ENCODE data around the gene C1QTNF3. TPM values are rescaled to one million over a fixed set of nuclear protein-coding genes. Genes with fewer than 3 reads are reported as not detected.
A peak's percentile ranks its signal among the peaks of the same experiment; 100 is the strongest.
"Not testable (repeated sequence)": the region's sequence is repeated elsewhere in the genome, so short reads cannot be mapped to it uniquely, and the experiment has no call there.

The C1QTNF3 gene, protein sequence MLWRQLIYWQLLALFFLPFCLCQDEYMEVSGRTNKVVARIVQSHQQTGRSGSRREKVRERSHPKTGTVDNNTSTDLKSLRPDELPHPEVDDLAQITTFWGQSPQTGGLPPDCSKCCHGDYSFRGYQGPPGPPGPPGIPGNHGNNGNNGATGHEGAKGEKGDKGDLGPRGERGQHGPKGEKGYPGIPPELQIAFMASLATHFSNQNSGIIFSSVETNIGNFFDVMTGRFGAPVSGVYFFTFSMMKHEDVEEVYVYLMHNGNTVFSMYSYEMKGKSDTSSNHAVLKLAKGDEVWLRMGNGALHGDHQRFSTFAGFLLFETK
- 0.20 and 0.24 TPM in 2 replicates for total RNA-seq (2014; rRNA removed; shearing (Covaris generic))

DNA sequence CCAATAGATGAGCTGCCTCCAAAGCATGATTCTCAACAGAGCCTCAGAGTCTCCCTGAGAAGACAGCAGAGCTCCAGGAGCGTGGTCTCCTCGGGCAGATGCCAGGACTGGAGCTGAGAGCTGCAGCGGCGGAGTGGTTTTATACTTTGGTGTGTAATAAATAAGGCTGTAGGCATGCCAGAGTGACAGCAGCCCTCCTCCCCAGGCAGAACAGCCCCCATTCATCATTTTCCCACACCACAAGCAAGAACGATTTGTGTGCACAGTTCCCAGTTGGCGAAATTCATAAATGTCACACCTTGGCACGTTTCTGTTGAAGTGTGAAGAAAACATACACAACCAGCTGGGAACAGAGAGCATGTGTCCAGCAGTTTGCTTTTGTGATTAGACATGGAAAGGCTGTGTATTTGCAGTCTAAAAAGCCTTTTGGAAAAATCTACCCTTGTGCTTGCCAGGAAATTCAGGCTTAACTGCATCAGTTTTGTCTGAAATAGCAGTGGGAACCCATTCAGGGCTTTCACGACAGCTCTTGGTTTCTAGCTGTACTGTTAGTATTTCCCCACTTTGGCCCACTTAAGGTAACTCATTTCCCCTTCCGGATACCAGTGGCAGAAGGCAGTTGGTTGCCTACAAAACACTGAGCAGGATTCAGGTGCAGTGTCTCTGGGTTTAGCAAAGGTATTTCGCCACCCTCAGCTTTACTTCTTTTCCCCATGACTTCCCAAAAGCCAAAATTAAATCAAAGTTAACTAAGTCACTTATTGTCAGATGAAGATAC is at the start of gene C1QTNF3:
TSS of gene C1QTNF3 (minus strand) at position 115 of the 778 bp plus-strand sequence. CDS start at position 27, 88 bp downstream.
- no peak for DNase-seq (ENCODE audit: low read depth)

DNA sequence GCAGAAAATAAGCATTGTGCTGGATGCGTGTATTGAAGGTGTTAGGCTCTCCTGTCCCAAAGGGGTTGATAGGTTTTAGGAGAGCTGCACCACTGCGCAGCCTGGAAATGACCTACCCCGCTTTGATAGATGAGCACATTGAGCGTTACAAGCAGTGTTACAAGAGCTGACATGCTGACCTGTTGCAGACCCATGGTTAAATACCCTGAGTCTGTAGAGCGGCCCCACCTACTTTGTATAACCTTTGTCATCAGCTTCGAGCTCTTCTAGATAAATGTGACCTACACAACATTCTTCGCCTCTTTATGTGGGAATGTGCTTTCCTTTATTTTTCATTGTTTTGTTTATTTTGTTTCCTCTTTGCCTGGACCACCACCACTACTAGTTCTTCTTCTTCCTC is 48.0 kb upstream of the C1QTNF3 start:
- not testable (repeated sequence) for DNase-seq (ENCODE audit: low read depth)

DNA sequence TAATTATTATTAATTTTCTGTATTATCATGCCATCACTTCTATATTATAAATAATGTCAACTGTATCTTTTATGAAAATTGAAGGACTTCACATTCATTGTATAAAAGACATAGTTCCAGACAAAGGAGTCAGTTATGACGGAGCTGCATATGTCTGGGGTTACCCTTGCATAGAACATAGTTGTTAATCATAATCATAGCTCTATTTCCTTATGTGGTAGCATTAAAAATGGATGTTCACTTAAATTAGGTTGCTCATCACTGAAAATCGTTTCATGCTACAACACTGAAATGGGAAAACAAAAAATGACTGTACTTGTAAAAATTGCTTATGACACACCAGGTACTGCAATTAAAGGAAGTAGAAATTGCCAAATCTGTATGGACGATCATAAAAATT is 46.8 kb upstream of the C1QTNF3 start:
- not testable (repeated sequence) for DNase-seq (ENCODE audit: low read depth)

DNA sequence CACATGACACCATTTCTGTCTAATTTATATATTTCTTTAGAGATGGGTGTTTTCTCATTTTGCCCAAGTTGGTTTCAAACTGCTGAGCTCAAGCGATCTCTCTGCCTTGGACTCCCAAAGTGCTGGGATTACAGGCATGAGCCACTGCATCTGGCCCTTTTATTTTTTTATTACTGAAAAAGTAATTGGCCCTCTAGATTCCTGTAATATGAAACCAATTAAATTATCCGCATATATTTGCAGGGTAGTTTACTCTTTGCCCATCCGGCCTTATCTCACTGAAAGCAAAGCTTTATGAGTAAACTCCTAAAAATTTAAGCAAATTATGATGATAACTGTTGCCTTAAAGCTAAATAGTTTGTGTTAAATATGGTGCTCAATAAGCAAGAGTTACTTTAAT is 44.7 kb upstream of the C1QTNF3 start:
- not testable (repeated sequence) for DNase-seq (ENCODE audit: low read depth)

DNA sequence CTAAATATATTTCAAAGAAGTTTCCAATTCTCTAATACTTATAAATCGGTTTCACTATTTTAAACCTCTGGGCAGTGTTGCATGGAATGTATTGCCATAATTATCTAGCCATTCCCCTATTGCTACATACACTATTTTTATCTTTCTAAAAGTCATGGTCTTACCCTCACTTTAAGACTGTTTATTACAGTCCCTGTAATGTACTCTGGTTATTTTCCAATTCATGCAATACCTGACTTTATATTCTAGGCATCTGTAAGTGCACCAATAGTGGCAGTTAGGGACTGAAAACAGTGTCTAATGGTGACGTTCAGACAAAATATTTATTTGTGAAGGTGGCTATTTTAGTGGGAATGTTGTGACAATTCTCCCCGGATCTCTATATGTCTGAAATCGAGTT is 40.9 kb upstream of the C1QTNF3 start:
- DNase-seq (ENCODE audit: low read depth): not testable (repeated sequence)

DNA sequence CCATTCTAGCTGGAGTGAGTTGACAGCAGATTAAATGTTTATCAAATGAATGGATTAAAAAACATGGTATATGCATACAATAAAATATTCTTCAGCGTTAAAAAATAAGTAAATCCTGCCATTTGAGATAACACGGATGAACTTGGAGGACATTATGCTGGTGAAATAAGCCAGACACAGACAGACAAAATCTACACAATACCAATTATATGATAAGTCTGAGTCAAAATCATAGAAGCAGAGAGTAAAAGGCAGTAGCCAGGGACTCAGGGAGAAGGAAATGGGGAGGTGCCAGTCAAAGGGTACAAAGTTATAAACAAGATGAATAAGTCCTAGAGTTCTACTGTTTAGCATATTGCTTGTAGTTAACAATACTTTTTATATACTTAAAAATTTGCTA is 36.5 kb upstream of the C1QTNF3 start:
- not testable (repeated sequence) for DNase-seq (ENCODE audit: low read depth)

DNA sequence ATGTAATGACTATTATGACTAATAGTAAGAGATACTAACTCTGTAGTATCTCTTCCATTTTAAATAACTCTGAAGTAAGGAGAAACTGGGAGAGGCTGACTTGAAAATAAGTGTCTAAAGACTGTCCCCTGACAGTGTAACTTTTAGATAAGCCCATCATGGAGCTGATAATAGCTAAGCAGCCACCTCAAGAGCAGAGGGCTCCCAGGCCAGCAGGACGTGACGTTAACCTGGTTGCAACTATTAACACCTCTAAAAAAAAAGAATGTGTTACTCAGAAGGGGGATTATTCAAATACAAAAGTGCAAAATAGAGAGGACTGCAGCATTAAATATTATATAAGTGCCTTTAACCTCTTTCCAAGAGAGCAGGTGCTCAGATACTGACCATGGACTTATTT is 34.6 kb upstream of the C1QTNF3 start:
- DNase-seq (ENCODE audit: low read depth): not testable (repeated sequence)

DNA sequence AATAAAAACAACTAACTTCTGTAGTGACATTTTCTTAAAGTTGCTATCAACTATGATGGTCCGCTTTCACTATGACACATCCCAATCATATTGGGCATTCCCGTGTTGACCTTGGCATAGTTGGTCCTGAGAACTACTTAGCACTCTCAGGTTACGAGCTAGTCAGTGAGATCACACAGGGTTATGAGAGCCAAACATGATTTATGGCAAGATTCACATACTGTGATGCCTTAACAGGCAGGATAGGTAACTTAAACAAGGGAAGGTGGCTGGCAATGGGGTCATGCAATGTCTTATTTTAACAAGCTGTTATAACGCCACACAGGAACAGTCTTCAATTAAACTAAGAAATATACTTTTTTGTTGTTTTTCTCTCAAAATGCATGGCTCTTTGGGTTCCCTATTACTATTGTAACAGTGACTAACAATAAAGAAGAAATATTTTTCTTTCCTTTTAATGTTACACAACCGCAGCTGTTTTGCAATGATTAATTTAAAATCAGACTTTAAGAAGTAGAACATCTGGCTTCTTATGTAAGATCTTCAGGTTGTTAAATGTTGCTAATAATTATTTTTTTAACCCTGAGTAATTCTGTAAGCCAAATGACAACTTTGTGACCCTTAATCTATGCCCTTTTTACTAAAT is 33.8 kb upstream of the C1QTNF3 start:
- not testable (repeated sequence) for DNase-seq (ENCODE audit: low read depth)

DNA sequence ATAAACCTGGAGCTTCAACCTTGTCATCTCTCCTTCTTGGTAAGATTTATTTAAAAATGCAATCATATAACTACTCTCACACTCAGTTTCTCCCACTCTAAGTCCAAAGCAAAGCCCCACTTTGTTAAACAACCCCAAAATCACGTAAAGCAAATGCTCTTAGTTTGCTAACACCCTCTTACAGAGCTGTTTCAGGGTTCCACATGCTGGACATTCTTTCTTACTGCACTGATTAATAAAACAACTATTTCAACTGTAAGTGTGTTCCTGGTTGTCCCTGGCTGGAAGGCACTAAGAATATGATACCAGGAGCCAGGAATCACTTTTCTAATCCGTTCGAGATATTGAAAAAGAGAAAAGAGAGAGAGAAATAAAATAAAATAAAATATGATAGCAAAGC is 31.5 kb upstream of the C1QTNF3 start:
- not testable (repeated sequence) for DNase-seq (ENCODE audit: low read depth)

DNA sequence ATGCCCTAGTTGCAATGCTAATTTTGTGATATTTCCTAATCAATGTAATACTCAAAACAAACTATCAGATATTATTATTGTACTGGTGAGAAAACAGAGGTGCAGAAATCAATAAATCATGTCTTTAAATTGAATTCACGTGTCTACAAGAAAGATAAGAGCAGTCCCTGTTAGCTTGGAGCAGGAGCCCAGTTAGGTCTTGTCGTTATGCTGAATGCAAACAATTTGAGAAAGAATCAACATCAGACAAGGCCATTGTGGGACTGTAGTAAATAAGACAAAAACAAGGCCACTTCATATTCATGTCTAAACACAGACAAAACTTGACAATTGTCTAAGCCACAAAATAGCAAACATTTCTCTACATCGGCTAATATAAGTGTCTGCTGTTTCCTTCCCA is 31.1 kb upstream of the C1QTNF3 start:
- DNase-seq (ENCODE audit: low read depth): not testable (repeated sequence)

DNA sequence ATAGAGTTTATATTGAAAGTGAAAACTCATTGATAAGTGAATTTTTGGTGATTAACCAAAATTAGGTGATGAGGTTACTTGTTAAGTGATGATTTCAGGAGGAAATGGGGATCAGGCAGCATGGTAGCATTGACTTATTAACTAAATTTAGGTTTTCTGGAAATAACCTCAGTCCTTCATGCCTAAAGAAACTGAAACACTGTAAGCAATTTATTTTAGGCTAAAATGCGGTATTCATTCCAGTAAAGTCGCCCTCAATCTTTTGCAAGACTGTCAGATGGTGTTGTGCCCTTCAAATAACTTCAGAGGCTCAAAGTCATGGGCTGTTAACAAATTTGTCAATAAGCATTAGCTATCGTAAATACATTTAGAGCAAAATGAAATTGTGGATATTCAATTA is 27.6 kb upstream of the C1QTNF3 start:
- not testable (repeated sequence) for DNase-seq (ENCODE audit: low read depth)

DNA sequence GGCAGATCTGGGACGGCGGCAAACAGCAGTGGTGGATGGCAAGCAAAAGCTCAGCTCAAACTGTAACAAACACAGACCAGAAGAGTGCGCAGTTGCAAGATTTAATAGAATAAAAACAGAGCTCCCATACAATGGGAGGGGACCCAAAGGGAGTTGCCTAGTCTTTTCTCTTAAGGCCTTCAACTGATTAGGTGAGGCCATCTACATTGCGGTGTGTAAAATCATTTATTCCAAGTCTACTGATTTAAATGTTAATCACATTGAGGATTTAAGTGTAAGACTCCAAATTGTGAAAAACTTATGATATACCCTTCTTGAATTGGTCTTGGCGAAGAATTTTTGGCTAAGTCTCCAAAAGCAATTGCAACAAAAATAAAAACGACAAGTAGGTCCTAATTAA is 21.6 kb upstream of the C1QTNF3 start:
- DNase-seq (ENCODE audit: low read depth): no peak

DNA sequence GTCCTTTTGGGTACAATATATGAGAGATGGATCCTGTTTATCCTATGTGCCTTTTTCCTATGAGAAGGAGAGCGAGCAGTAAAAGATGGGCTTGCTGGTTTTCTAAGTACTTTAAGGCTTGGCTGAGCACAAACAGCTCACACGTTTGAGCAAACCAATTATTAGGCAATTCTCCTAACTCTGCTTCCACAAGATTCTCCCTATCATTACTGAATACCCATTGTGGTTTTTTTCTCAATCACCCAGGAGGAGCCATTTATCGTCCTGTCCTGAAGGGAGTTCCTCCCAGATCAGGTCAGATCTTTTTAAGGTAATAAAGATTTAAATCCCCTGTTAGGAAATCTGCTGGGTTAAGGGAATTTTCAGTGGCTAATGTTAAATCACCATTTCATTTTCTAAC is 19.4 kb upstream of the C1QTNF3 start:
- no peak for DNase-seq (ENCODE audit: low read depth)

DNA sequence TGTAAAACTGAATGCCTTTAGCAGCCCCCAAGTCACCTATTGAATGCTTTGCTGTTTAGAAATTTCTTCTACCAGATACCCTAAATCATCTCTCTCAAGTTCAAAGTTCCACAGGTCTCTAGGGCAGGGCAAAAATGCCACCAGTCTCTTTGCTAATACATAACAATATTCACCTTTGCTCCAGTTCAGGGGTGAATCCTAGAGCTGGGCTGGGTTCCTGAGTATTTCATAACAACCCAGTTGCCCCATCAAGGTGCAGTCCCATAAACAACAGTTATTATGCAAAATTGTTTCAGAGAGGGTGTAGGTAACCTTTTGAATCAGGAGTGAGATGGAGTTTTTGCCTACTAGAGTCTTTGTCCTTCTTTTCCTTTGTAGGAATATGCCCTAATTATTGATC is 19.0 kb upstream of the C1QTNF3 start:
- DNase-seq (ENCODE audit: low read depth): no peak

DNA sequence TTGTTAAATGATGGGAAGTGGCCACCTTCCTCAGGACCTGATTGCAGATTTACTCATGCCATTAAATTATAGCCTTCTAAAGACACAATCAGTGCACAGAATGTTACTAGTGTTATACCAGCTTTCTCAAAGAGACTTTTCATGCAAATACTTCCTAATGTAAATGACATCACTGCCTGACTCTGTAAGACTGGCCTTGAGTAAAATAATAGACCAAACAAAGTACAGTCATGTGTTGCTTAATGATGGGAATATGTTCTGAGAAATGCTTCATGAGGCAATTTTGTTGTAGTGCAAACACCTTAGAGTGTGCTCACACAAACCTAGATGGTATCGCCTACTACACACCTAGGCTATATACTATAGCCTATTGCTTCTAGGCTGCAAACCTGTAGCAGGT is 17.0 kb upstream of the C1QTNF3 start:
- no peak for DNase-seq (ENCODE audit: low read depth)

DNA sequence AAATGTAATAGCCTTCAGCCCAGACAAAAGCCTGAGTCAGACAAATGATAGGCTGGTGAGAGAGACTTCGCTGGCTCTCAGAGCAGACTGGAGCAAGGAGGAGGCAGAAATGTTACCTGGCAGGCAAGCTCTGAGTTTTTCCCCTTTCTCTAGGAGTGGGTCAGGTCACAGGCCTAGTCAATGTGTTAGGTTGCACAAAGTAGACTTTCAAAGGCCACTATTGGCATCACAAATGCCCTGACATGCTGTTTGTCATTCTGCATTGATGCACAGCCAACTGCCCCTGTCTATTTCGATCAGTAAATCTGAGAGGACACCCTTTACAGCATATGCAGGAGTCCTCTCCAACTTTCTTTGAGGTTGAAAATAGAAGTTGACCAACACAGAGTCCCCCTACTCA is 15.5 kb upstream of the C1QTNF3 start:
- no peak for DNase-seq (ENCODE audit: low read depth)

DNA sequence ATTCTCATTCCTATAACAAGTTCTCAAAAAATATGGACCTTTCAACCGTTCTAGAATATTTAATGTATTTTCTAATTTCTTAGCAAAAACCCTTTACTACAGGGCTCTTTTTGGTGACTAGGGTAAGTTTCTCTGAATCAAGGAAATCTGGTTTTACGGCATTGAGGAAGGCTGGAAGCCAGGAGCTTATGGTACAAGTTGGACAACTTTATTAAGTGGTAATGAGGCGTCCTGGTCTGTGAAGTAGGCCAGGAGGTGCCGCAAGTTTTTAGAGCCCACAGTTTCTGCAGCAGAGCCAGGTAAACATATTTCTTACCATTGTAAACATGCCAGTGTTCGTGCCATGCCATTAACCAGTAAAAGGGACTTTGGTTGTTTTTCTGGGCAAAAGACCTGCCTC is 14.6 kb upstream of the C1QTNF3 start:
- no peak for DNase-seq (ENCODE audit: low read depth)

DNA sequence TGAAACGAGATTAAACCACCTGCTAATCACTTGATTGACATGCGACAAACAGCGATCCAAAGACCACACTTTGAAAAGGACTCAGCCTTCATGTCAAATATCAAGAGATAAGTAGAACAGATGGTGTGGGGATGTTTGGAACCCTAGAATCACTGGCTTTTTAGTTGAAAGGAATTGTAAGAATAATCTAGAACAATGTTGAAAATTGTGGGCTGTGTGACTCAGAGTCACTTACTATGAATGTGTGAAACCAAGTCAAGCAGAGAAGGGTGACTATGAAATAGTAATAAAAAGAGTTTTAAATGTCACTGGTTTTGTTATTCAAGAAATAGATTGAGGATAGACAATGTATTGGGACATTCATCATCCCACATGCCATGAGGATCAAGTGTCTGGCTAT is 14.1 kb upstream of the C1QTNF3 start:
- no peak for DNase-seq (ENCODE audit: low read depth)

DNA sequence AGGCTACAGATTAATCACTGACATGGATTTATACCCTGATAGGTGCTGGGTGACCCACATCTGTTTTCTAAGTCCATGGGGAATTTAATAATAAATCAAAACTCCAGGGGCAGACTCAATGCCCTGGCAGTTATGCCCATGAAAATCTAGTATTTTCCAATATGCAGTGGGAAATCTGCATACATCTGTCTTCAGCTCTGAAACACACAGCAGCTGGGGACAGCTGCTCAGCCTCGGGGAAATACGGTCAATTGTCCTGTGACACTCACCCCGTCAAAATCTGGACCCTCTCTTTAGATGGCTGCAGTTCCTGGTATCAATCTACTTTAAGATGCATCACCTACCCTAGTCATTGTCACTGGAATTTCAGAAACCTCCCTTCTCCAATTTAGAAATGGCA is 12.7 kb upstream of the C1QTNF3 start:
- DNase-seq (ENCODE audit: low read depth): no peak

DNA sequence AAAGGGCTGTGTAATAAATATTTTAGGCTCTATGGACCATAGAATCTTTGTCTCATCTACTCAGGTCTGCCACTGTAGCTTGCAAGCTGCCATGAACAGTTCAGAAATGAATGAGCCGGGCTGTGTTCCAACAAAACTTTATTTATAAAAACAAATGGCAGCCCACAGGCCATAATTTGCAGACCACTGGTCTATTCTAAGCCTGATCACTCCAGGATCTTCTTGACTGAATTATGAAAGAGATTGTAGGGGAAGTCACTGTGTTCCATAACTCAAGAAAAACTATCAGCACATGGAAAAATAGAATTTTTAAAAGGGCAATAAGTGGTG is 11.4 kb upstream of the C1QTNF3 start:
- no peak for DNase-seq (ENCODE audit: low read depth)

DNA sequence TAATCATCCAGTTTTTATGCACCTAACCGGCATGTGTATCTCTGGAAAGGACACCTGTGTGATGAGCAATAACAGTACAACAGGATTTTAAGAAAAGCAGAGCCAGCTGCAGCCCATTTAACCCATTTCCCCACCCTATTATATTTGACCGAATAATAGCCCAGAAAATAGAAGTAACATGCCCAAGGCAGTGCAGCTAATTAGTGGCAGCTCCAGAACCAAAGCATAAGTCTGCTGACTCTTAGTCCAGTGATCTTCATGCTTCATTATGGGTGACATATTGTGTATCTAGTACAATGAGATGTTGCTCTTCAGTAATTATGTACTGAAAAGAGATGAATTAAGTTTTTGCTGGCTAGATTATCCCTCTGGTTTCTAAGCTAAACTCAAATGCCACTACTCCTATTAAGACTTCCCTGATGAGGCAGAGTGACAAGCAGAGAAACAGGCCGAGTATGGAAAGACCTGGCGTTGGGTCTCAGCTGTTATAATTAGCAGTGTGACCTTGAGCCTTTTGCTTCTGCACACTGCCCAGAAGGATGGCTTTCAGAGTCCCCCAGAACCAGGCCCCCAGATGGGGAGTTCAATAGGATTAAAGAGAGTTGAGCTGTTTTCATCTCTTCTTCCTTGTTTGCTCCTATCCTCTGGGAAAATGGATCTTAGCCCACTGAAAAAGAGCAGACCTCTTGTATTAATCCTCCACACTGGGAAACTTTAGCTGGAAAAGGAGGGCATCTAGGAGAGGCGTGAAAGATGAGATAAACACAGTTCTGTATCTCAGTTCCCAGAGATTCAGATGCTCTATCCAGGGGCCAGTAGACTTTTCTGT is 10.8 kb upstream of the C1QTNF3 start:
- DNase-seq (ENCODE audit: low read depth): no peak

DNA sequence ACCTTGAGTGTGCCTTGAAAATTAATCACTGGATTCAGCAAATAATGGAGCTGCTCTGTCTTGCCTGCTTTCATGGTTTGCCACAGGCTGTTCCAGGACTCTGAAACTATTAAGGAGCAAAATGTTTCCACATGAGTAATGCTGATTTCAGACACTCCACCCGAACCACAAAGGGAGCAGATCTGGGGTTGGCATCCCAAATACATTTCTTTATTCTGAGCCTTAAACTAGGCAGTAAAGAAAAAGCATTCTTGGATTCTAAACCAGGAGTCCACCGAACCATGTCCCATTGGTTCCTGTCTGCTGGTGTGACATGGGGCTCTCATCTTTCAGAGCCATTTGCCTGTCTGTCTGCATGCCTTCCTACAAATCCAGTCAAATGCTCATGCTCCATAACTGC is 10.1 kb upstream of the C1QTNF3 start:
- DNase-seq (ENCODE audit: low read depth): peak; percentile 68
